Measurements from ENCODE around the gene FRAS1. TPM values are rescaled to one million over a fixed set of nuclear protein-coding genes. Genes with fewer than 3 reads are reported as not detected.

The FRAS1 gene
- polyA plus RNA-seq, 1 donor from 2014 or later, result 2.8 TPM

DNA sequence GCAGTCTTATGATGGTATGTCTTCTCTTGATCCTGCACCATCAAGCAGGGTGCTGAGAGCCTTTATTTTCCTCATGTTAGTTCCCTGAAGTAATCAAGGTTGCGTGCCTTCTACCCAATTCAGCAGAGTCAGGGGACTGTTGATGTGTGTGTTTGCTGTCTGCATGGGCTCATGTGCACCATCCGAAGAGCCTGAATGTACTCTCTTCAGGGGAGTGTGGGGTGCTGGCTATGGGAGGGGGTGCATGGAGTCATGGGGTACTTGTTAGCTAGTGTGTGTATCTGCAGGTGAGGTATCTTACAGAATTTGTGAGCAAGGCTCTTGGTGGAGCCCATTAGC lies 340.1 kb downstream of the FRAS1 start:
- Histone ChIP-seq H3K4me3 (ENCODE audit: low read length) (no peak overlapping the region), H3K27me3 (ENCODE audit: insufficient read depth, low read depth, low read length) (no peaks in the 10 kb centered on the region), H3K36me3 (ENCODE audit: insufficient read depth, low read length) (no peaks in the 10 kb centered on the region), H3K9me3 (ENCODE audit: low read length) (no peaks in the 10 kb centered on the region), H3K27ac (ENCODE audit: low read length) (no peak overlapping the region), H3K4me2 (ENCODE audit: low read length) (no peak overlapping the region), H3K79me2 (replicated peaks; ENCODE audit: insufficient read depth, low read length) (no peaks in the 10 kb centered on the region), H3F3A (ENCODE audit: insufficient read depth, low read length, poor library complexity, severe bottlenecking) (no peaks in the 10 kb centered on the region), H3K9ac (ENCODE audit: low read length) (no peak overlapping the region), H4K20me1 (ENCODE audit: insufficient read depth) (no peaks in the 10 kb centered on the region), H3K9me2 (ENCODE audit: insufficient read depth, low read length) (no peaks in the 10 kb centered on the region), H2AFZ (ENCODE audit: low read depth, low read length) (no peak overlapping the region)
- TF ChIP-seq, protein P1, sequence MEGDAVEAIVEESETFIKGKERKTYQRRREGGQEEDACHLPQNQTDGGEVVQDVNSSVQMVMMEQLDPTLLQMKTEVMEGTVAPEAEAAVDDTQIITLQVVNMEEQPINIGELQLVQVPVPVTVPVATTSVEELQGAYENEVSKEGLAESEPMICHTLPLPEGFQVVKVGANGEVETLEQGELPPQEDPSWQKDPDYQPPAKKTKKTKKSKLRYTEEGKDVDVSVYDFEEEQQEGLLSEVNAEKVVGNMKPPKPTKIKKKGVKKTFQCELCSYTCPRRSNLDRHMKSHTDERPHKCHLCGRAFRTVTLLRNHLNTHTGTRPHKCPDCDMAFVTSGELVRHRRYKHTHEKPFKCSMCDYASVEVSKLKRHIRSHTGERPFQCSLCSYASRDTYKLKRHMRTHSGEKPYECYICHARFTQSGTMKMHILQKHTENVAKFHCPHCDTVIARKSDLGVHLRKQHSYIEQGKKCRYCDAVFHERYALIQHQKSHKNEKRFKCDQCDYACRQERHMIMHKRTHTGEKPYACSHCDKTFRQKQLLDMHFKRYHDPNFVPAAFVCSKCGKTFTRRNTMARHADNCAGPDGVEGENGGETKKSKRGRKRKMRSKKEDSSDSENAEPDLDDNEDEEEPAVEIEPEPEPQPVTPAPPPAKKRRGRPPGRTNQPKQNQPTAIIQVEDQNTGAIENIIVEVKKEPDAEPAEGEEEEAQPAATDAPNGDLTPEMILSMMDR (IDR thresholded peaks at IDR 0.05; ENCODE audit: poor library complexity, severe bottlenecking), result no peak

DNA sequence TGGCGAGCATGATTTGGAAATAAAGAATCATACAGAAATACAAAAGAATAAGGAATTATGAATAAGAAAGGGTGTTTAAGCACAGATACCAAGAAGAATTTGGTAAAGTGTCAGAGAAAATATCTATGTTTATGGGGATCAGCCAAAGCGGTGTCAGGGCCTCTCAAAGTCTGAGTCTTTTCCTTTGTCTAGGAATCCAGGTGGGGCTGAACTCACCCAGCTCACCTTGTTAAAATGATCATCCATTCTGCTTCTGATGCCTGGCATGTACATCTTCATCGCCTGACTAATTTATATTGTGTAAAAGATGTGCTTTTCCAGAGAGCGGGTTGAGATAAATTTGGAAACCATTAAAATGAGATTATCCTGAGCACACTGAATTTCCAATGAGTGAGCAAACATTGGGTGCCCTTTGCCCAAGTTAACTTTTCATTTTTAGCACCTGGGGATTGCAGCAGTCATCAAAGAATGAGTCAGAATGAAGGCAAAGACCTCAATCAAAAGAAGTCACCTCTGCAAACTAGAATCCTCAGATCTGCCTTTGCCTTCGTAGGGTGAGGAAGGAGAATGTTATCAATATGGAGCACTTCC lies 352.6 kb downstream of the FRAS1 start:
- Histone ChIP-seq H3F3A (ENCODE audit: insufficient read depth, low read length, poor library complexity, severe bottlenecking) (no peaks in the 10 kb centered on the region), H3K36me3 (ENCODE audit: insufficient read depth, low read length) (no peaks in the 10 kb centered on the region), H3K4me2 (ENCODE audit: low read length) (no peak overlapping the region), H3K4me3 (ENCODE audit: low read length) (no peak overlapping the region), H3K9ac (ENCODE audit: low read length) (no peak overlapping the region), H4K20me1 (ENCODE audit: insufficient read depth) (no peaks in the 10 kb centered on the region), H3K9me2 (ENCODE audit: insufficient read depth, low read length) (no peaks in the 10 kb centered on the region), H3K27me3 (ENCODE audit: insufficient read depth, low read depth, low read length) (no peaks in the 10 kb centered on the region), H3K27ac (ENCODE audit: low read length) (no peak overlapping the region), H2AFZ (ENCODE audit: low read depth, low read length) (no peak overlapping the region), H3K9me3 (ENCODE audit: low read length) (no peaks in the 10 kb centered on the region), H3K79me2 (replicated peaks; ENCODE audit: insufficient read depth, low read length) (no peaks in the 10 kb centered on the region)
- TF ChIP-seq EP300 (conservative IDR thresholded peaks at IDR 0.05; ENCODE audit: poor library complexity, severe bottlenecking), result no peak
- TF ChIP-seq POLR2AphosphoS5 (IDR thresholded peaks at IDR 0.05), result no peak
- no peak for TF ChIP-seq TAF1 (IDR thresholded peaks at IDR 0.05; ENCODE audit: low read depth)
- TF ChIP-seq MXI1 (conservative IDR thresholded peaks at IDR 0.05; ENCODE audit: poor library complexity, severe bottlenecking), result no peak
- TF ChIP-seq, protein P1 (IDR thresholded peaks at IDR 0.05; ENCODE audit: poor library complexity, severe bottlenecking), result no peak
- TF ChIP-seq EZH2 (IDR thresholded peaks at IDR 0.05; ENCODE audit: borderline replicate concordance, insufficient read depth, low read length, poor library complexity, severe bottlenecking), result no peak
- no peak for TF ChIP-seq RAD21 (conservative IDR thresholded peaks at IDR 0.05)
- TF ChIP-seq, protein P2, sequence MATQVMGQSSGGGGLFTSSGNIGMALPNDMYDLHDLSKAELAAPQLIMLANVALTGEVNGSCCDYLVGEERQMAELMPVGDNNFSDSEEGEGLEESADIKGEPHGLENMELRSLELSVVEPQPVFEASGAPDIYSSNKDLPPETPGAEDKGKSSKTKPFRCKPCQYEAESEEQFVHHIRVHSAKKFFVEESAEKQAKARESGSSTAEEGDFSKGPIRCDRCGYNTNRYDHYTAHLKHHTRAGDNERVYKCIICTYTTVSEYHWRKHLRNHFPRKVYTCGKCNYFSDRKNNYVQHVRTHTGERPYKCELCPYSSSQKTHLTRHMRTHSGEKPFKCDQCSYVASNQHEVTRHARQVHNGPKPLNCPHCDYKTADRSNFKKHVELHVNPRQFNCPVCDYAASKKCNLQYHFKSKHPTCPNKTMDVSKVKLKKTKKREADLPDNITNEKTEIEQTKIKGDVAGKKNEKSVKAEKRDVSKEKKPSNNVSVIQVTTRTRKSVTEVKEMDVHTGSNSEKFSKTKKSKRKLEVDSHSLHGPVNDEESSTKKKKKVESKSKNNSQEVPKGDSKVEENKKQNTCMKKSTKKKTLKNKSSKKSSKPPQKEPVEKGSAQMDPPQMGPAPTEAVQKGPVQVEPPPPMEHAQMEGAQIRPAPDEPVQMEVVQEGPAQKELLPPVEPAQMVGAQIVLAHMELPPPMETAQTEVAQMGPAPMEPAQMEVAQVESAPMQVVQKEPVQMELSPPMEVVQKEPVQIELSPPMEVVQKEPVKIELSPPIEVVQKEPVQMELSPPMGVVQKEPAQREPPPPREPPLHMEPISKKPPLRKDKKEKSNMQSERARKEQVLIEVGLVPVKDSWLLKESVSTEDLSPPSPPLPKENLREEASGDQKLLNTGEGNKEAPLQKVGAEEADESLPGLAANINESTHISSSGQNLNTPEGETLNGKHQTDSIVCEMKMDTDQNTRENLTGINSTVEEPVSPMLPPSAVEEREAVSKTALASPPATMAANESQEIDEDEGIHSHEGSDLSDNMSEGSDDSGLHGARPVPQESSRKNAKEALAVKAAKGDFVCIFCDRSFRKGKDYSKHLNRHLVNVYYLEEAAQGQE (IDR thresholded peaks at IDR 0.05; ENCODE audit: borderline replicate concordance), result no peak
- no peak for TF ChIP-seq SMC3 (conservative IDR thresholded peaks at IDR 0.05; ENCODE audit: poor library complexity)

Data from neural cell (in vitro differentiated cells).